Activated T-cell treated with anti-CD3 and anti-CD28 coated beads for 24 hours (primary cell): Measurements from ENCODE around the gene WDCP.
"Not testable (repeated sequence)": the region's sequence is repeated elsewhere in the genome, so short reads cannot be mapped to it uniquely, and the experiment has no call there.

ENCODE experiments used
- DNase-seq: peaks from one replicate; pipeline ENCODE4 v3.0.0-alpha.2; 2020; ENCODE audit warnings: low read depth

The WDCP gene

GRCh38 chr2:24065341-24065740 is 18.1 kb upstream of the WDCP start:
- DNase-seq = no peak

- no peak for DNase-seq
Observed at GRCh38 chr2:24058564-24059271, 11.5 kb upstream of the WDCP start.

- DNase-seq = no peak
Observed at GRCh38 chr2:24055750-24056149, 8.6 kb upstream of the WDCP start.

GRCh38 chr2:24054366-24055010 is 7.3 kb upstream of the WDCP start:
- DNase-seq = no peak

- no peak for DNase-seq
Observed at GRCh38 chr2:24052951-24053350, 5.8 kb upstream of the WDCP start.

GRCh38 chr2:24051833-24052232 is 4.6 kb upstream of the WDCP start:
- DNase-seq = no peak

GRCh38 chr2:24050041-24050979 is 3.1 kb upstream of the WDCP start:
- DNase-seq = no peak

- peak; percentile 36 for DNase-seq
Observed at GRCh38 chr2:24049485-24050021, 2.4 kb upstream of the WDCP start, which contains the start of gene FKBP1B. Gene FKBP1B, plus strand, starts transcription at chr2:24049741. Its CDS starts 109 bp downstream, at chr2:24049850.

- no peak for DNase-seq
Observed at GRCh38 chr2:24048769-24049484, 1.7 kb upstream of the WDCP start.

GRCh38 chr2:24047703-24048033 is 477 bp upstream of the WDCP start:
- no peak for DNase-seq

GRCh38 chr2:24046599-24046929 is 627 bp downstream of the WDCP start:
- DNase-seq = no peak

GRCh38 chr2:24045511-24046508 is 1.4 kb downstream of the WDCP start:
- no peak for DNase-seq

GRCh38 chr2:24043133-24043532 is 4.1 kb downstream of the WDCP start:
- not testable (repeated sequence) for DNase-seq

- DNase-seq = no peak
Observed at GRCh38 chr2:24040511-24040910, 6.7 kb downstream of the WDCP start.

- no peak for DNase-seq
Observed at GRCh38 chr2:24038786-24039499, 8.2 kb downstream of the WDCP start.

- DNase-seq = no peak
Observed at GRCh38 chr2:24026233-24026632, 21.0 kb downstream of the WDCP start.

- no peak for DNase-seq
Observed at GRCh38 chr2:24024996-24025663, 22.1 kb downstream of the WDCP start.

GRCh38 chr2:24024018-24024417 is 23.2 kb downstream of the WDCP start:
- no peak for DNase-seq

GRCh38 chr2:24022975-24023575 is 24.1 kb downstream of the WDCP start:
- no peak for DNase-seq
